UCSD-AML1 (cell line): ENCODE data around the gene RAB4A.
"Not testable (repeated sequence)": the region's sequence is repeated elsewhere in the genome, so short reads cannot be mapped to it uniquely, and the experiment has no call there.

ENCODE experiments used
- DNase-seq: peaks from one replicate; lab custom pipeline; 2025; ENCODE audit not compliant: unreplicated experiment; lab: John Stamatoyannopoulos, UW

The RAB4A gene

DNA sequence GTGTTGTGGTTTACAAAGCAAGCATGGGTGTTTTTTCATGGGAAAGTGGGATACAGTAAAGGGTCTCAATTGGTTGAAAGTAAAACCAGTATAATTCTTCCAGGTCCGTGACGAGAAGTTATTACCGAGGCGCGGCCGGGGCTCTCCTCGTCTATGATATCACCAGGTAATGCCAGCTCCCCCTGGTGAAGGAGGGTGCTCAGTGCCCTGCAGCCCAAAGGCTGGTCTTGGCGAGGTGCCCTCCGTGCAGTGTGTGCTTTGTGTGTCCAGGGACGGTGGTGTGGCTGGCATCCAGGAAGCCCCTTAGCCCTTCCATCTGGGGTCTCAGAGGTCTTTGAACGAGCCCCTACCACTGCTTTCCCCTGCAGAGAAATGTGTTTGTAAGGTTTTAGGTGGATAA lies 24.8 kb downstream of the RAB4A start:
- DNase-seq: no peak

DNA sequence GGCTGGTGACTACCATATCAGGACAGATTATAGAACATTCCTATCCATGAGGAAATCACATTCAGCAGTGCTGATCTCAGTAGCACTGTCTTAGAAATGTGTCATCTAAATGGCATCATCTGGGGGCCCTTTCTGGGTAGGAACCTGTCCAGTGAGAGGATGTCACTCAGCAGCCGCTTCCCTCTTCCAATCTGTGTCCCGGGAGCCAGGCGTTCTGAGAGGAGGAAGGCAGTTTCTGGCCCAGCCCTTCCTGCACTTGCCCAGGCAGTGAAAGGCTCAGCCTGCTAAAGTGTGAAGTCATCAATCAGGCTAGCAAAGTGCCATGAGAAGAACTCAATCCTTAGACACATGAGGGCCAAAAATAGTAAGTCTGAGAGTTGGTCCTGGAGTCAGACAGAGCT lies 25.6 kb downstream of the RAB4A start:
- DNase-seq: no peak

DNA sequence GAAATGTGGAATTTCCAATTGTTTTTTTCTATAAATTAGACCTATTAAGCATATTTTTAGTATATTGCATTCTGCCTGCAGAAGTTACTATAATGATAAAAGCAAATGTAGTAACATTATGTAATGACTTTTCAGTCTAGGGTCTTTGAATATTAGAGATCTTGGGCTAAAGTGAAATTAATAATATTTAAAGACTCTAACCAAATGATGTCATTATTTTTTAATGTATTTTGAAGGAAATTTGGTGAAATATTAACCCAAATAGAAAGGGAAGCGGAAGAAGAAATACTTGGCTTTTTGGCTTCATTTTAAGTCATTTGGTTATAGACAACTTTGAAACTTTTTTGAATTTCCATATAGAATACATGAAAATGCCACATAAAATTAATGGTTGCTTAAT lies 26.8 kb downstream of the RAB4A start:
- DNase-seq: no peak

DNA sequence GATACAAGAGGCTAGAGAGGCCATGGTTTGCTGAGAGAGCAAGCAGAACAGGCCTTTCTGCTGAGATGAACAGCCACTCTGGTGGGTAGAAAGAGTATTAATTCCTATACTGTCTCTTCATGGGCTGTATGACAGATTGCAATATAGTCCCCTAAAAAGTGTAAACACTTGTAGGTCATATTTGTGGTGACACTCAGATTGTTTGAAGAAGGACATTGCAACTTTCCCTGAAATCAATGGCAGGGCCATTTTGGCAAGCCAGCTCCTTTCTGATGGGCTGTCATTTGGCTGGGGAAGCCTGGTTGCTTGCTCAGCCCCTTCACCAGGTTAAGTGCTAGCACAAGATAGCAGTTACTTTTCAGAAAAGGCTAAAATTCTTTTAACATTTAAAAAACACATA lies 27.5 kb downstream of the RAB4A start:
- no peak for DNase-seq

DNA sequence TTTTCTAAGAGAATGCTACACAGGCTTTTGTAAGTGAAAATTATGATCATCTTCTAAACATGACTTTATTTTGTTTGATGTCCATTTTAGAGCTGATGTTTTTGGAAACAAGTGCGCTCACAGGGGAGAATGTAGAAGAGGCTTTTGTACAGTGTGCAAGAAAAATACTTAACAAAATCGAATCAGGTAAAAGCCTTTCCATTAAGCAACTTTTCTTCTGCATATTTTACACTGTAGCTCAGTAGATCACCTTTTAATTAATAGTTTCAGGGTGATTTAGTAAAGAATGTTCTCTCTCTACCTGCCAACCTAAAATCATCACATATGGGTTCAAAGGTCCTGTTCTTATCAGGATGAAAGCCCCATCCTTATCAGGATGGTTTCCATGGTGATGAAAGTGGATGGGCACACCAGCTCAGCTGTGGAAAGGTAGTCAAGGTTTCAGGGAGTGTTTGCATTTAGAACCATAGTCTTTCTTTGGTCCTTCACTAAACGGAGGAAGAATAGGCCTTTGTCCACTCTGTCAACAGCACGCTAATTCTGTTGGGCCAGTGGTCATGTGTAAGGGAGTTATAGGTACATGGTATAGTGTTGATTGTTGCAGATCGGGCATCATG lies 28.1 kb downstream of the RAB4A start:
- no peak for DNase-seq

DNA sequence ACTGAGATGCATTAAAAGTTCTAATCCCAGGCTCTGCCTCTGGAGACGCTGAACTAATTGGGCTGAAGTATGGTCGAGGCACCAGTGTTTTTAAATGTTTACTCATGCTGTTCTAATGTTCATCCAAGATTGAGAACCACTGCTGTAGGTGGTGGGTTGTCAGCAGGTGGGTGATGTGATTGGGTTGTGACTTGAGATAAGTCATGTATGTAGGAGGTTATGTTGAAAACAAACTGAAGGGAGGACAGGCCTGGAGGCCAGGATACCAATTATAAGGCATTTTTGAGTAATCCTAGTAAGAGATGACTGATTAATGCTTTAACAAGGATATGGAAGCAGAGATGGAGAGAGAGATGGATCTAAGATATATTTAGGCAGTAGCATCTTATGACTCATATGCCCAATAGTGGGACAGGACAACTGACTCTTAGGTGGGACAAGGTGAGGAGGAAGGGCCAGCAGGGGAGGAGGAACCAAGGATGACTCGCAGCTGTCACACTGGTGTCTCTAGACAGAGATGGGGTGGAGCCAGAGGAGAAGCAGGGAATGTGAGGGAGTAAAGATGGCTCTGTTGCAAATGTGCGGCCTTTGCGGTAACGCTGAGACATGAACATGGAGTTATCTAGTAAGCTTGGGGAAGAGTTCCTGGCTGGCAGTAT lies 29.3 kb downstream of the RAB4A start:
- DNase-seq: no peak

DNA sequence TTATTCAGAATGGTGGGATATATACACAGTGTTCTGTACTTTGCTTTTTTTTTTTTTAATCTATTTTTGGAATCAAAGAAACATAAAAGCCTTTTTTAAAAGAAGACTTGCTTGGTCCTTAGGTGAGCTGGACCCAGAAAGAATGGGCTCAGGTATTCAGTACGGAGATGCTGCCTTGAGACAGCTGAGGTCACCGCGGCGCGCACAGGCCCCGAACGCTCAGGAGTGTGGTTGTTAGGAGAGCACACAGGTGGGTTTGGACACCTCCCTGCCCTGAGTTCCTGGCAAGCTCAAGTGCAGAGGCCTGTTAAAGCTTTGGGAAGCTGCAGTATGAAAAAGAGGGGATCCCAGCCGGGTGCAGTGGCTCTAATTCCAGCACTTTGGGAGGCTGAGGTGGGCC lies 31.8 kb downstream of the RAB4A start:
- no peak for DNase-seq

DNA sequence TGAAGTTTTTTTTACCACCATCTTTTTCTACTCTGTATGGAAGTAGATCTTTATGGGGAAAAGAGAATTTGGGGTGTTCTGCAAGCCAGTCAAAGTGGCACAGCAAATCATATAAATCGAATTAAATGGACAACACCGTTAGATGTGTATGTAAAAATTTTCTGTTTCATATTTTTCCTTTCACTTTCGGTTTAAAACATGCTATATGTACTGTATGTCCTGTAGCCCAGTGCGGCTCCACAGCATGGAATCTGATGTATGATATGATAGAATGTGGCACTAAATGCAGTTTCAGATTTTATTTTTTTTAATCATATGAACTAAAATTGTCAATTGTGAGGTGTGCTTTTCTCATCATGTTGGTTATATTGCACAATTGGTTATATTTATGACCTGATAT lies 32.9 kb downstream of the RAB4A start:
- DNase-seq: no peak

DNA sequence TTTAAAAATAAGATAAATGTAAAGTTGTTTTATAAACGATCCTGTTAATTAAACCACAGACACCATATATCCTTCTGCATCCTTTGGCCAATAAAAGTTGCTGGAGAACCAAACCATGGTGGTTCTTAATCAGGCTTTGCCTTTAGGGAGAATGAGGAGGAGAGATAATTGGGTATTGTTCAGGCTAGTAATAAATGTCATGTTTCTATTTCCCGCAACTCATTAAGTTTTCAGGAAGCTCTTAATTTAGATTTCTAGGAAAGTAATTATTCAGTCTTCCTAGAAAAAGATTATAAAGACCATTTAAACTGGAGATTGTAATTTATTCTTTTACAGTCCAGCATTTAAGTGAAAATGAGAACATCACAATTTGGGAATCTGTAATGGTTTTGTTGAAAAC lies 34.5 kb downstream of the RAB4A start:
- DNase-seq: no peak

DNA sequence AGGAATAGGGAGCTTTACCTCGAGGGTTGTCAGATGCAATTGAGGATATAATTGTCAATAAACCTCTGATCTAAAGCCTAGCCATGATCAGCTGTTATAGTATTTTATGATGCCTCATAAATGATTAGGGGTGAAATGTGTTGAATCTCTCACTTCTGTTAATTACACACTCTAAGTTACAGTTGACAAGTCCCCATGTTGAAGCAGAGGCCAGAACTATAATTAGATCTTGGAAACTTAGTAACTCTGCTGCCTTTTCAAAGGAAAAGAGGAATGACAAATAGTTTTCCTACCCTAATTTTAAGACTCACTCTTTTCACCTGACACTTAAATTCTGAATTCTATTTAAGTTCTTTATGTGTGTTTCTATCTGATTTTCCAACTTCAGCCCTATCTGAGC lies 38.2 kb downstream of the RAB4A start:
- no peak for DNase-seq

DNA sequence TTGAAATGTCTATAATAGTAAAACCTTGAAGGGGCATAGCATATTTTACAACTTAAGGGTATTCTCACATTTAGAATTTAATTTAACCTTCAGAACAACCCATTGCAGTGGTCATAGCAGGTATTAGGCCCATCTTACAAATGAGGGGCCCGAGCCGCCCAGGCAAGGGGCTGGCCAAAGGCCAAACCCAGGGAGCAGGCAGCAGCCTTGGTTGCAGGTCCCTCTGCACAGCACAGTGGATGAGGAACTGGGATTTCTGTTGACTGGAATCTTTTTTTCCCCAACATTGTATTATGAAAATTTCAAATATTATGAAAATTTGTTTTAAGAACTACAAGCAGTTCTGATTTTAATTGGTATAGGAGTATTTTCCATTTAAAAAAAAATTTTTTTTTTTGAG lies 38.8 kb downstream of the RAB4A start:
- DNase-seq: no peak

DNA sequence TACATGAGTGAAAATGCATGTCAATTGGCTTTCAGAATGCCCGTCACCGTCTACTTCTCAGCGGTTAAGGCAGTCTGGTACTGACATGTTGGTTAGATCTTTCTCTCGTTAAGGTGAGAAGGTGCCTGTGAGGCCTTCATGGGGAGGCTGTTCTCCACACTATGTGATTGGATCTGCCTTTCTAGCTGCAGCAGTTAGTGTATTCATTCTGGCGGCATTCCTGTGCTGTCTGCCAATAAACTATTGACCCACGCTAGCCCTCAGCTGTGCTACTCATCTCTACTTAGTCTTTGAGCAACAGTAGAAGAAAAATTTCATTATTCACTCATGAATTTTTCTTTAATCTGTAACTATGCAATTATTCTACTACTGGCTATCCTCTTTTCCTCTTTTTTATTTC lies 39.9 kb downstream of the RAB4A start:
- no peak for DNase-seq

DNA sequence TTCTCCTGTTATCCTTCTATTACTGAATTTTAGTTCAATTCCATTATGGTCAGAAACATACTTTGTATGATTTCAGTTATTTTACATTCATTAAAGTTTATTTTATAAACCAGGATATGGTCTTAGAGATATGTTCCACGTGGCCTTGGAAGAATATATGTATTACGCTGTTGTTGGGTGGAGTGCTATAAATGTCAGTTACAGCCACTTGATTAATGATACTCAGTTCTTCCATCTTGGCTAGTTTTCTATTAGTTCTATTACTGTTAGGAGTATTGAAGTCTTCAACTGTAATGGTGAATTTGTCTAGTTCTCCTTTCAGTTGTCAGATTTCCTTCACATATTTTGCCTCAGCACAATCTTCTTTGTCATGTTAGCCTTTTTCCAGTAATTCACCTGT lies 45.3 kb downstream of the RAB4A start:
- no peak for DNase-seq

DNA sequence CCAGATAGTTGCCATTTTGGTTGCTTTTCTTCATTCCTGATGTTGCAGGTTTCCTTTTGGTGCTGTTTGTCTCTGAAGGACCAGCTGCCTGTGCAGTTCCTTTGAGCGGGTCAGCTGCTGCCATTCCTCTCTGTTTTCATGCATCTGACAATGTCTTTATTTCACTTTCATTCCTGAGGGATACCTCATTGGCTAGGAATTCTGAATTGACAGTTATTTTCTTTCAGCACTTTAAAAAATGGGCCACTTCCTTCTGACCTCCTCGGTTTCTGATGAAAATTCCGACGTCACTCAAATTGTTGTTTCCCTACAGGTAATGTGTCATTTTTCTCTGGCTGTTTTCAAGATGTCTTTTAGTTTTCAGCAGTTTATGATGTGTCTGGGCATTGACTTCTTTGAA lies 47.1 kb downstream of the RAB4A start:
- no peak for DNase-seq

DNA sequence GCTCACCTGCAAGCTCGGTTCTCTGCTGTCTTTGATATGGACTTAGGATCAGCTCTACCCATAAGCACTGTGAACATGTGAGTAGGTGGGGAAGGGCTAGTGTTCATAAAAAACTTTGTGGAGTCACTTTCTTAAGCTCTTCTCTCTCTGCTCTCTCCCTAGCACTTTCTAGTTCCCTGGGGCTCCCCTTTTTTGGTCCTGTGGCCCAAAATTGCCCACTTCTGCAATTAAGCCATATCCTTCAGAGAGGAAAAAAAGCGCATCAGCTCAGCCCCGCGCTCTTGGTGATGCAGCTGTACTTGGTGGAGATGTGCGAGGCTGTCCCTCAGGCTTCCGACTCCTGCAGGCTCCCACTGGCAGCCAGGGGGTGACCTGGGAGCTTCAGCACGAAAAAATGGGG lies 48.6 kb downstream of the RAB4A start:
- no peak for DNase-seq

DNA sequence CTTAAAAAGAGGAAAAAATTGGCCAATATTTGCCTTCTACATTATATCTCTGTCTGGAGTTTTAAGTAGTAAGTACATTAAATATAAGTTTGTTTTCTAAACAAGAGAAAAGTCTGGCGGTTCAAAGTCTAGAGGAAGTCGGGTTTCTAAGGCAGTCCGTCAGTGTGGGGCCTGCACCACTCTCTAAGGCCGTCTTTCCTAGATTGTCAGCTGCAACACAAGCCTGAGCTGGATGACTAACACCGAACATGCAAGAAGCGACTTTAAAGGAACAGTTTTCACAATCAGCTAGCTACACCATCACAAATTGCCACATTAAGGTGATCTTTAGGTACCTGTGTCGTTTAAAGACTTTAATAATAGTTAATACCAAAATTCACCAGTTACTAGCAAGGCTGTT lies 52.3 kb downstream of the RAB4A start:
- no peak for DNase-seq

DNA sequence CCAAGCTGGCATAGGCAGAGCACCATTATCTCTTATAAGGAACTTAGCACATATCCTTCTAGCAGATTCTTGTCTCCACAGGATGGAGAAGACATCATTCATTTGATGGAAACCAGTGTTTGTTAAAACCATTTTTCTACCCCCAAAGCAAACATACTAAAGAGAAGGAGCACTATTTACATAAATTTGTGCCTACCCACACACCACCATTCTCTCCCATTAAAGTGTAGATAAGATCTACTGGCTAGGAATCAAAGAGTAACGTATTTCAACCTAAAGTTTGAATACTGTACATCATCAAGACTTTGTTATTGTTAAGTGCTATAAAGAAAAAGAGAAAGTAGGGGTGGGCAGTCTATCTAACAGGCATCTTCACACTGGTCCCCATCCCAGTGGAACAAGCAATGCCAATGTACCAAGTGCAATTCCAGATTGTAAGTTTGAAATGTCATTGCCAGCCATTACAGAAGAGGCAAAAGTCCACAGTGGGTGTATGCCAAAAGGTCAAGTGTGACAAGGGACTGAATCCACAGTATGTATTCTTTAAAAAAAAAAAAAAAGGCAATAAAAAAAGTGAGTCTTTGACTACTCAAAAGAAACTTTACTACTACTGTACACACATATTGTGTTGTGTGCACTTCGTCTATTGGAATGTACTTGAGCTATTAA lies 53.1 kb downstream of the RAB4A start:
- DNase-seq: no peak

DNA sequence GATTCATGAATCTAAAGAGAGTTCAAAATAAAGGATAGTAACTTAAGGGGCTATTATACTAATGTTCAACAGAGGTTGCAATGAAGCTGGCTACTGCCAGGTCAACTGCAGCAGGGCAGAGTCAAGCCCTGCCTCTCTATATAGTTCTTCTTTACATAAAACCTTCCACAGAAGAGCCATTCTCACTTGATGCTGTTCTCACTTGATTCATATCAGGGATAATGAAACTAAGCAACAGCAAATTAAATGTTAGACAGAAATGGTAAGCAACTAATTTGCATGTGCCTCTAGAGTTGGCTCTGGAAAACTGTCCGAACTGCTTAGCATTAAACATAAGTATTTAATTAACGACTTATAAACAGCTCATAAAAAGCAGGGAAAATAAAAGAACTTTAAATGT lies 54.5 kb downstream of the RAB4A start:
- no peak for DNase-seq

DNA sequence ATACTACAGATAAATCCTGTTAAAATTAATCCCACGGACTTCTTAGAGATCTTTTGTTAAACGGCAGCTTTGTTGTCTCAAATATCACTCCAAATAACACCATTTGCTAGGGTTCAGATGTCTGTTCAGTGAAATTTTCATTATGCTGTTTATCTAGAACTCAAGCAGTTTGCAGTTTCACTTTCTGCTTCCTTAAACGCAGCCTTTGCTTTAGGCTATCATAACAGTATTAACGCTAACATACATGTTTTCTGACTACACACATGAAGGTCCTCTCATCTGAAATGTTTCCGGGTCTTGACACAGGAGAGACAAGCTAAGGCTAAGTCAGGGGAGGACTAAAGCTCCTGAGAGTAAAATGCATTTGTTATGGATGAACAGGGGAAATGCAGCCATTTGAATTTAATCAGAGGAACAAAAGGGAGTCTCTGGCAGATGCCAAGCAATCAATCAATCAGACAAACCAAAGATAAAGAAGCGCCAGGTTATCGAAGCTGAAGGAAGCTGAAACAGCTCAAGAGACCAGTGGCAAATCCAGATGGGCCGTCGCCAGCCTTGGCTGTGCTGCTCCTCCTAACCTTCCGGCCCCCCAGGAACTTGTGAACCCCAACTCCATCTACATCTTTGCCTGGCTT lies 55.1 kb downstream of the RAB4A start:
- DNase-seq: no peak

DNA sequence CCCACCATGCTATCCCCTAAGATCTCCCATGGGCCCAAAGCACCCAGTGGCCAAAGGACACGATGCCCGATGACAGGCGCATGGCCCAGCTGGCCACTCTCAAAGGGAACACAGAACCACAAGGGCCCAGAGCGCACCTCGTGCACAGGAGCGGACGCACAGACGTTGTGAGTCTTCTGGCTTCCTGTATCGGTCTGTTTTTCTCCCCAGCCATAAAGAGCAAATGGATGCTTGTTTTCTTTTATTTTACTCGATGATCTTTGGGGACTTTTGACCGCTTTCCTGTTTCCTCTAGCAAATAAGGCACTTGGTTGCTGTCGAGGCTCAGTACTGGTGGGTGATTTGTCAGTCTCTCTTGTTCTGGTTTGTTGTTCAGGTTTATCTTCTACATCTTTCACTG lies 55.7 kb downstream of the RAB4A start:
- DNase-seq: no peak

DNA sequence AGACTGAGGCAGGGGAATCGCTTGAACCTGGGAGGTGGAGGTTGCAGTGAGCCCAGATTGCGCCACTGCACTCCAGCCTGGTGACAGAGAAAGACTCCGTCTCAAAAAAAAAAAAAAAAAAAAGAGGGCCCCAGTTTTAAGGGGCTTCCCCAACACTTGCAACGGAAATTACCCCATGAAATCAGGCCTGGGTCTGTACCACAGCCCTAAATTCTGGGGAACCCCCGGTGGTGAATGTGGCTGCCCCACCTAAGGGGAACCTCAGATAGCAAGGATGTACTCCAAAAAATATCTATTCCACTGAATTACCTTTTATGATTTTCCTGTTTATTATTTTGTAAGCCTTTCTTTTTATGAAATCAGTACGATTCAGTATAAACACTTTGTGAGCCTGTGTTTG lies 56.9 kb downstream of the RAB4A start:
- not testable (repeated sequence) for DNase-seq
